Hindlimb muscle (tissue), 1 donor: Measurements from ENCODE around the gene LDLR. TPM values are rescaled to one million over a fixed set of nuclear protein-coding genes. Genes with fewer than 3 reads are reported as not detected.
"Not testable (repeated sequence)": the region's sequence is repeated elsewhere in the genome, so short reads cannot be mapped to it uniquely, and the experiment has no call there.

Experiments used
- DNase-seq: peaks from one replicate; pipeline ENCODE4 v3.0.0-alpha.2; 2013
- polyA plus RNA-seq: library from polyadenylated mRNA; unstranded; fragments of 120-200 nt; gene quantifications from one replicate; pipeline ENCODE4 v1.2.1, GENCODE V29; 2013; ENCODE audit not compliant: insufficient read length

LDLR gene
- polyA plus RNA-seq, 1 donor = 20.4 TPM

GRCh38 chr19:11174336-11174735 lies 85.1 kb downstream of the LDLR start:
- DNase-seq = no peak

- no peak for DNase-seq
These were observed 86.7 kb downstream of the LDLR start for GRCh38 chr19:11175920-11176319.

DNA sequence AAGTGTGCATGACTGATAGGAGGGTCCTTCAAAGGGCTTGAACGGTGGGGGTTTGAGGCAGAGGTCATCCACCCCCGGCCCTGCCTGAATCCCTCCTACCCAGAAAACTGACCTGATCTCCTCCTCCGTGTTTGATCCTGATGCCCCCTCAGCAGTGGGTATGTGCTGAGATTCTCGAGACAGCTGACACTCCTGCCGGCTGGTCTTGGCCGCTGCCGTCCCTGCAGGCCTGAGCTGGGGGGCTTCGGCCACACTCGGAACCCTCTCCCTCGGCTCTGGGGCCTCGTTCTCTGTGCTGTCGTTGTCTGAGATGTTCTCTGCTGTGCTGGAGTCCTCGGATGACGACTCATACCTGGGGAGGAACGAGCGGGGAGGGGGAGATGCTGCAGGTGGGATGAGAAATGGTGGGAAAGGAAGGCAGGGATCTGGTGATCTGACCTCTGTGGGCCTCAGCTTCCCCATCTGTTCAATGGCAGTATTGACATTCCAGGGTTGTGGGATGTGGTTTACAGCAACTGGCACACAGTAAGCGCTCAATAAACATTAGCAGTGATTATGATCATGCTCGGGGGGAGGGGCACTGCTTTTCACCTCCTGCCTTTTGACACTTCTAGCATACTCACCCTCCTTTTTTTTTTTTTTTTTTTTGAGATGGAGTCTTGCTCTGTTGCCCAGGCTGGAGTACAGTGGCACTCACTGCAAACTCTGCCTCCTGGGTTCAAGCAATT lies 87.4 kb downstream of the LDLR start:
- no peak for DNase-seq

DNA sequence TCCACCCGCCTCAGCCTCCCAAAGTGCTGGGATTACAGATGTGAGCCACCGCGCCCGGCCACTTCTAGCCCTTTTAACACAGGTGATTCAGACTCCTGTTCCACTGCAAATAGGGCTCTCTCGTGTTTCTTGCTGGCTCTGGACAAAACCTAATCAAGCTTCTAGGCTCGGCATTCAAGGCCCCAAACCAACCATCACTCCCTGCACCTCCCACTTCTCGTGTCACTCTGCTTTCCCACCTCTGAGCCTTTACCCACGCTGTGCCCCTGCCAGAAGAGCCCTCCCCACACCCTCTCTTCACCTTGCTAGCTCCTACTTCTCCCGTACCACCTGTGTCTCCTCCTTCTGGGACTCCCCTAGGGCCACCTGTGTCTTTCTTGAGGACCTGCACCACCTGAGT lies 88.3 kb downstream of the LDLR start:
- no peak for DNase-seq

DNA sequence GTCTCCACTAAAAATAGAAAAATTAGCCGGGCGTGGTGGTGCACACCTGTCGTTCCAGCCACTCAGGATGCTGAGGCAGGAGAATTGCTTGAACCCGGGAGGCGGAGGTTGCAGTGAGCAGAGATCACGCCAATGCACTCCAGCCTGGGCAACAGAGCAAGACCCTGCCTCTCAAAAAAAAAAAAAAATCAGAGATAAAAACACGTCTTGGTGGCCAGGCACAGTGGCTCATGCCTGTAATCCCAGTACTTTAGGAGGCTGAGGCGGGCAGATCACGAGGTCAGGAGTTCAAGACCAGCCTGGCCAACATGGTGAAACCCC lies 89.8 kb downstream of the LDLR start:
- DNase-seq = not testable (repeated sequence)

- no peak for DNase-seq
These were observed 90.5 kb downstream of the LDLR start for GRCh38 chr19:11179716-11180297.

DNA sequence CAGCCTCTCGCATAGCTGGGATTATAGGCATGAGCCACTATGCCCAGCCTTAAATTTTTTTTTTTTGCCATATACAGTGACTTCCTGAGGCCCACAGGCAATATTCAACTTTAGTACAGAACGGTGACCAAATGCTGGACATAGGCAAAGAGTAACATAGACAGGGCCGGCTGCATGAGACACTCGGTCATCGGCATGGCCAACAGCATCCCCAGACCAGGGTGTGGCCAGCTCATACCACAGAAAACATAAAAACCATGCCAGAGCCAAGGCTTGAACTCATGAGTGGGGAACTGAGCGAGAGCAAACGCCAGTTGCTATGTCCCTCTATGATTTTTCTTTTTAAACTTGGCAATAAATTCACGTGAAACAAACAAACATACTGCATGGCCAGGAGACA lies 91.1 kb downstream of the LDLR start:
- no peak for DNase-seq

GRCh38 chr19:11180975-11181374 lies 91.7 kb downstream of the LDLR start:
- not testable (repeated sequence) for DNase-seq

DNA sequence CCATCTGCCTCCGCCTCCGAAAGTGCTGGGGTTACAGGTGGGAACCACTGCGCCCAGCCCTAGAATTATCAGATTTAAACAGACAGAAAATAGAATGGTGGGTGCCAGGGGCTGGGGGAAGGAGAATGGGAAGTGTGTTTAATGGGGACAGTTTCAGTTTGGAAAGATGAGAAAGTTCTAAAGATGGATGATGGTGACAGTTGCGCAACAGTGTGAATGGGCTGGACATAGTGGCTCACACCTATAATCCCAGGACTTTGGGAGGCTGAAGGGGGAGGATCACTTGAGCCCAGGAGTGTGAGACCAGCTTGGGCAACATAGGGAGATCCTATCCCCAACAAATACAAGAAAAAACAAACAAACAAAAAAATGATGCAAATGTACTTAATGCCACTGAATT lies 92.2 kb downstream of the LDLR start:
- no peak for DNase-seq

Other genes starting within 250 kb of the LDLR start
- 3.7 TPM for gene C19orf38, start 241.0 kb upstream of the LDLR start, polyA plus RNA-seq
- 75.2 TPM for gene CARM1, start 217.9 kb upstream of the LDLR start, polyA plus RNA-seq
- 28.6 TPM for gene YIPF2, start 160.8 kb upstream of the LDLR start, polyA plus RNA-seq
- 19.0 TPM for gene TIMM29, start 160.7 kb upstream of the LDLR start, polyA plus RNA-seq
- 107 TPM for gene SMARCA4, start 128.4 kb upstream of the LDLR start, polyA plus RNA-seq
- gene SPC24, start 66.3 kb downstream of the LDLR start, polyA plus RNA-seq = 10.2 TPM
- gene KANK2, start 108.1 kb downstream of the LDLR start, polyA plus RNA-seq = 116 TPM
- gene ANGPTL8, start 150.2 kb downstream of the LDLR start, polyA plus RNA-seq = 2.9 TPM
- gene DOCK6, start 173.1 kb downstream of the LDLR start, polyA plus RNA-seq = 45.9 TPM
- gene TSPAN16, start 206.7 kb downstream of the LDLR start, polyA plus RNA-seq = not detected